WI38 (cell line): ENCODE measurements around the gene CLMP.

Experiments
- H3K4me3 ChIP-seq: 2 replicates; pipeline ENCODE4 v1.5.1; 2011; ENCODE audit warnings: low read depth, mild to moderate bottlenecking, control low read depth, low read length
- CTCF ChIP-seq: IDR thresholded peaks from 2 replicates; pipeline ENCODE4 v1.5.1; 2012; ENCODE audit warnings: low read depth, mild to moderate bottlenecking, control low read depth, low read length

CLMP gene

GRCh38 chr11:123181767-123182500 is 13.1 kb downstream of the CLMP start:
- TF ChIP-seq CTCF = no peak
- H3K4me3 ChIP-seq = no peak overlapping the region

- H3K4me3 ChIP-seq = no peak overlapping the region
- no peak for TF ChIP-seq CTCF
Observed at GRCh38 chr11:123181075-123181474, 14.0 kb downstream of the CLMP start.

- no peak for TF ChIP-seq CTCF
- no peak overlapping the region for H3K4me3 ChIP-seq
Observed at GRCh38 chr11:123180574-123180973, 14.5 kb downstream of the CLMP start.

GRCh38 chr11:123180166-123180565 is 14.9 kb downstream of the CLMP start:
- TF ChIP-seq CTCF = no peak
- no peak overlapping the region for H3K4me3 ChIP-seq

GRCh38 chr11:123179586-123179985 is 15.5 kb downstream of the CLMP start:
- H3K4me3 ChIP-seq = no peak overlapping the region
- TF ChIP-seq CTCF = no peak

- TF ChIP-seq CTCF = no peak
- H3K4me3 ChIP-seq = no peak overlapping the region
Observed at GRCh38 chr11:123178186-123178585, 16.9 kb downstream of the CLMP start.

- H3K4me3 ChIP-seq = no peak overlapping the region
- TF ChIP-seq CTCF = no peak
Observed at GRCh38 chr11:123176785-123177184, 18.3 kb downstream of the CLMP start.
